GM19351 (cell line): Measurements from ENCODE around the gene TTC31.
"Not testable (repeated sequence)": the region's sequence is repeated elsewhere in the genome, so short reads cannot be mapped to it uniquely, and the experiment has no call there.

Source experiments
- ATAC-seq: cut with Tn5 transposase; IDR thresholded peaks from one replicate; pipeline ENCODE4 v1.9.1; 2021; ENCODE audit warnings: mild to moderate bottlenecking, moderate library complexity; ENCODE audit not compliant: unreplicated experiment

The TTC31 gene

DNA sequence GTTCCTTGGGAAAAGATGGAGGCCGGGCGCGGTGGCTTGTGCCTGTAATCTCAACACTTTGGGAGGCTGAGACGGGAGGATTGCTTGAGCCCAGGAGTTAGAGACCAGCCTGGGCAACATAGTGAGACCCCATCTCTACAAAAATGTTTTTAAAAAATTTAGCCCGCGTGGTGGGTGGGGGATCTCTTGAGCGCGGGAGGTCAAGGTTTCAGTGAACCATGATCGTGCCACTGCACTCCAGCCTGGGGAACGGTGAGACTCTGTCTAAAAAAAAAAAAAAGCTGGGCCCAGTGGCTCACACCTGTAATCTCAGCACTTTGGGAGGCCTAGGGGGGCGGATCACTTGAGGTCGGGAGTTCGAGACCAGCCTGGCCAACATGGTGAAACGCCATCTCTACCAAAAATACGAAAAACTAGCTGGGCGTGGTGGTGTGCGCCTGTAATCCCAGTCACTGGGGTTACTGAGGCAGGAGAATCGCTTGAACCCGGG, 839 bp downstream of the TTC31 start:
- ATAC-seq, result not testable (repeated sequence)

DNA sequence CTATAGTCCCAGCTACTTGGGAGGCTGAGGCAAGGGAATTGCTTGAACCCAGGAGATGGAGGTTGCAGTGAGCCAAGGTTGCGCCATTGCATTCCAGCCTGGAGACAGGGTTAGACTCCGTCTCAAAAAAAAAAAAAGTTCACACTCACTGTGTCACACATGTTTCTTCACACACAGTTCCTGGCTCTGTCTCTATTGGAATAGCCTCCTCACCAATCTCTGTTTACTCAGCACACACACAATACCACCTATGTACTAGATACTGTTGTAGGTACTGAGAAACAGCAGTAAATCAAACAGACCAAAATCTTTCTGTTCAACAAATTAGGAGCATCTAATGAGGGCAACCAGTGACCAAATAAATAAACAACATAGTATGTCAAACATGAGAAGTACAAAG, 3.3 kb downstream of the TTC31 start:
- no peak for ATAC-seq

DNA sequence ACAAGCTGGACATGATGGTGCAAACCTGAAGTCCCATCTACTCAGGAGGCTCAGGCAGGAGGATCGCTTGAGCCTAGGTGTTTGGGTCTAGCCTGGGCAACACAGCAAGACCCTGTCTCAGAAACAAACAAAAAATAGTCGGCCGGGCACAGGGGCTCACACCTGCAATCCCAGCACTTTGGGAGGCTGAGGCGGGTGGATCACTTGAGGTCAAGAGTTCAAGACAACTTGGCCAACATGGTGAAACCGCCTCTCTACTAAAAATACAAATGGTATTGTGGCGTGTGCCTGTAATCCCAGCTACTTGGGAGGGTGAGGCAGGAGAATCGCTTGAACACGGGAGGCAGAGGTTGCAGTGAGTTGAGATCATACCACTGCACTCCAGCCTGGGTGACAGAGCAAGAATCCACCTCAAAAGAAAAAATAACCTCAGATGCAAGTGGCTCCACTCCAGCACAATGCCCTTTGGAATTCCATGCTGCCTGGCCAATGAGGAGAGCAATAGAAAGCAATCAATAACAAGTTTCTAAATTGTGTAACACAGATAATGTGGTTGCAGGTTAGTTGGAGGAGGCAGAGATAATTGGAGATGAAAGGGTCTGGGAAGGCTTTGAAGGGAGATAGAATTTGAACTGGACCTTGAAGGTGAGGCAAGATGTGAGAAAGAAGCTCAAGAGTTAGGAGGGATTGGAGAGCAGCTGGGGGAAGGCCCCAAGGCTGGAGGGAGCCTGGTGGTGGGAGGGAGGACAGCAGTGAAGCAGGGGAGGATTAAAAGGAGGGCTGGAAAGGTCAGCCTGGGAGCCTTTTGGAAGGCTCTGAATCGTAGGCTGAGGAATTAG, 6.0 kb downstream of the TTC31 start:
- no peak for ATAC-seq

DNA sequence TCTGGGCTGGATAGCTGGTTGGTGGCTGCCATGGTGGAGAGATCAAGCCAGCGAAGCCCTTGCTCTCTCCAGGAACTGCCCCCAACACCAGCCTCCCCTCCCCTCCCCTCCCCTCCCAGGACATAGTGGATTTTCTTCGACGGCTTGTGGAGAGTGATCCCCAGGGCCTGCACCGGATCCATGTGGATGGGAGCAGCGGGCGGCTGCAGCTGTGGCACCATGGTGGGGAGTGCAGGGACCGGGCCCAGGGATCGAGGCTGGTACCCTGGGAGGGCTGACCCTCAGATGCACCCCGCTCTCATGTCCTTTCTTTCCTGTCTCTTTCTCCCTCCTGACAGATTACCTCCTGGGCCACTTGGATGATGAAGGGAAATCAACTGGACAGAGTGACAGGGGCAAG, 7.0 kb downstream of the TTC31 start:
- ATAC-seq, result no peak

DNA sequence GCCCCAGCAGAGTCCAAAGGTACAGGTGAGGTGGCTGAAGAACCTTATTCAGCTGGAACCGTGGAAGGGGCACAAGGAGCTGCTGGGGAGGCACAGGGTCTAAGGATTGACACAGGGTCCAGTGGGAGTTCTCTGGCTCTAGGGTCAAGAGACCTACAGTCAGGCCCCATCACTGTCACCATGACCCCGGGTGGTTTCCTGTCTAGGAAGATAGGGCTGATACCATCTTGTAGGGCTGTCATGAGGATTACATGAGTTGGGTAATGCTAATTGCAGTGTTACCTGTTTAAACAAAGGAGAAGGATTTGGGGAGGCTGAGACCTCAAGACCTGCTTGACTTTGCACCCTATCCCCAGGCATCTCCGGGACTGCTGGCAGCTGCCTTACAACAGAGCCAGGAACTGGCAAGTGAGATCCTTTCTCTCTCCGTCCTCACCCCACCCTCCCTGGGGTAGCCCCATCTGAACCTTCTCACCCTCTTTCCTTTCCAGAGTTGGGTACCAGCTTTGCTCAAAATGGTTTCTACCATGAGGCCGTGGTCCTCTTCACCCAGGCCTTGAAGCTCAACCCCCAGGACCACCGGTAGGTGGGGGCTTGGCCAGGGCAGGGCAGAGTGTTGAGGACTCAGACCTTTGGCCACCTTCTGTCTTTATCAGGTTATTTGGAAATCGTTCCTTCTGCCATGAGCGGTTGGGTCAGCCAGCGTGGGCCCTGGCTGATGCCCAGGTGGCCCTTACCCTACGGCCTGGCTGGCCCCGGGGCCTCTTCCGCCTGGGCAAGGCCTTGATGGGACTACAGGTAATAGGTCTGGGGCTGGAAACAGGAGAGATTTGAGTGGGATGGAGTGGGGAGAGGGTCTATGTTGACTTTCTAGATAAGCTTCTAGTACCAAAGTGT, 9.0 kb downstream of the TTC31 start:
- no peak for ATAC-seq

DNA sequence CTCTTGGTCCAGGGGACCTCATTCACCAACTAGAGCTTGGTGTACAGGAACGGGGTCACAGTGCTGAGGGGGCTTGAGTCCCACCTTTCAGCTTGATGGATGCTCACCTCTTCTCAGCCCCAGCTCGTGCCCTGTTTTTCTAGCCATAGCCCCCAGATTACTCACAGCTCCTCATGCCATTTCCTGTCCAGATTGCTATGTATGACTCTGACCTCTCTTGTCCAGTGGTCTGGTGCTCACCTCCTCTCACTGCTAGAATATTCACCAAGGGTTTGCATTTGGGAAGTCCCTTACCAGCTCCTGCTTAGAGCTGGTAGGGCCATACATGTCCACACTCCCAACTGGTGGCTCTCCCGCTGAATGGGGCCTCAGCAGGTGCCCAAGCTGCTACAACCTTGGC, 10.7 kb downstream of the TTC31 start:
- no peak for ATAC-seq

DNA sequence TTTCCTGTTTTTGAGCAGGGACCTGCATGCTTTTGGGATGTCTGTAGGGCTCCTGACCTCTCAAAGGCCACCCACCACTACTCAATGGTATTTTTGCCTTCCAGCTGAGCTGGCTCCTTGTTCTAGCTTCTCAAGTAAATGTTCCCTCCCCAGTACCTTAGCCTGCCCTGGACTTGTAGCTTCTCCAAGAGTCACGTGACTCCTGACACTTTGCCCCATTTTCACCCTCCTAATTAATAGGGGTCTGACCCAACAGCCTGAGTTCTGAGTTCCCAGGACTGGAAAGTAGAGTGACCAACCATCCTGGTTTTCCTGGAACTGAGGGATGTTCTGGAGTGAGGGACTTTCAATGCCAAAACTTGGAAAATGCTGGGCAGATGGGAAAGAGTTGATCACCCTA, 12.6 kb downstream of the TTC31 start:
- no peak for ATAC-seq

DNA sequence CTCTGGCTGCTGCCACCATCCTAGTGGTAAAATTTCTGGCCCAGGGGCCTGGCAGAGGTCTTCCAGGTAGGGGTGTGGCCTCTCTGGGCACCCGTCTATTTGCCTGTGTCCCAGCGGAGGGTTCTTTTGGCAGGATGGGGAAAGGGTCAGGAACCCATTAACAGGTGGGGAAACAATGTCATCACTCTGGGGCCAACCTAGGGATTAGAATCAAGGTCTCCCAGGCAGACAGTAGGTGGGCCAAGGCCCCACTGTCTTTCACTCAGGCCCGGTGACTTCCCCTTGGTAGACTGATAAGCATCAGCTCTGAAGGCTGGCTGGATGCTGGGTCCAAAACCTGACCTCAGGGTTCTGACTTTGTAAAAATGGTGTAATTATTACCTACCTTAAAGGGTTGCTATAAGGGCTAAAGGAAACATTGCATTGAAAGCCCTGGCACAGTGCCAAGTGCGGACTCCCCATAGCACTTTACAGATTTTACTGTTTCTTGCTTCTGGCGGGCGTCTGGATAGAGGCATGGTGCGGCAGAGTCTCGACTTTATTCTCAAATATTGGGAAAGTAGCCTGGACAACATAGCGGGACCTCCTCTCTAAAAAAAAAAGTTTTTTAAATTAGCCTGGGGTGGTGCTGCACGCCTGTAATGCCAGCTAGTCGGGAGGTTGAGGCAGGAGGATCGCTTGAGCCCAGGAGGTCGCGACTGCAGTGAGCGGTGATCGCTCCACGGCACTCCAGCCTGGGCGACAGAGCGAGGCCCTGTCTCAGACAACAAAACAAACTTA, 14.3 kb downstream of the TTC31 start:
- ATAC-seq, result no peak

DNA sequence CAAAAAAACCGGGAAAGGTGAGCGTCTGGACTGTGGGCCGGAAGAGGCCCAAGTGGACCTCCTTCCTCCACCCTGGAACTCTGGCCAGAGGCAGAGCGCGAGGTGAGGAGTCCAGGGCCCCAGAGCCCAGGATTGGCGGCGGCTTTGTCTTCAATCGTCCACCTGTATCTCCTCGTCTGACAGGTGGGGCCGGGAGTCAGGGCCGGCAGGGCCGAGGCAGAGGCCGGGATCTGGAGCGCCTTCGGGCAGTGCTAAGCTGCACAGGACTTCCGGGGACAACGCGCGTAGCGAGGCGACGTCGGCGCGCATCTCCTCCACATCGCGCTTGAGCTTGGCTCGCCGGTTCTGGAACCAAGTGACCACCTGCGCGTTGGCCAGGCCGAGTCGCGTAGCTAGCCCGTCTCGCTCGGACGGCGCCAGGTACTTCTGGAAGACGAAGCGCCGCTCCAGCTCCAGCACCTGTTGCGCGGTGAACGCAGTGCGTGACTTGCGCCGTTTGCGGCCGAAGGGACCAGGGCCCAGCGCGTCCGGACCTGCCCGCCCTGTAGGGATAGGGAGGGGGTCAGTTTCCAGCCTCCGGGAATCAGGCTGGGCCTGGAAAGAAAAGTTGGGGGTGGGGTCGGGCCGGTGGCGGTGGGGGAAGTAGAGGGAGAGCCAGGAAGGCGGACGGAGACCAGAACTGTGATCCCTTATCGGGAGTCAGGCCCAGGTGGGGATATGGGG, 15.1 kb downstream of the TTC31 start:
- ATAC-seq, result no peak

DNA sequence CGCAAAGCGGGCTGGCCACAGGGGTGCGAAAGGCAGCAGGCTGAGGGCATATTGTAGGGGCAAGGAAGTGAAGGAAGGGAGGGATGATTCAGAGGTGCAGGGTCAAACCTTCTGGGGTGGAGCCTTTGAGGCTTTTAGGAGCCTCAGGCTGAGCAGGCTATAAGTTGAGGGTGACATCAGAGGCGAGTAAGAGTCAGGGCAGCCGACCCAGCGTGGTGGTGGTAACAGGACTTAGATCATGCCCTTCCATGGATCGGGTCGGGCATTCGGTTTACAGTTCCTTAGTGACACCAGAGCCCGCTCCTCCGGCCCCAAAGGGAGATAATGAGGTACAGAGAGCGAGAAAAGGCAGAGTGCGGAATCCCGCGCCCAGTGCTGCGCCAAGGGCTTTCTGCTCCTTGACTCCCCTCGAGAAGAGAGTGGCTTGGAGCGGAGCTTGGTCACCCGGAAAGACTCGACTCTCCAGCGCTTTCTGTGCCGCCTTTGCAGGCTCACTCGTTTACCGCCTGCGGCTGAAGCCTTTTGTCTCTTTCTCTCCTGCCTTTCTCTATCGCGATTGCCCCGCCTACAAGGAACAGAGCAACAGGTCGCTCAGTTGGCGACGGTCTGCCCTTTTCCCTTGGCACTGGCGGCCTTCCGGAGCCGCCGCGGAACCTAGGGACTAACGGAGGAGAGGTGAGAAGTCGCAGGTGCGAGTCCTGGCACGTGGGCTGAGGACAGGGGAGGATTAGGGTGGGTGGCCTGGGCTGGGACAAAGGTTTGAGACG, 15.8 kb downstream of the TTC31 start:
- ATAC-seq, result no peak

DNA sequence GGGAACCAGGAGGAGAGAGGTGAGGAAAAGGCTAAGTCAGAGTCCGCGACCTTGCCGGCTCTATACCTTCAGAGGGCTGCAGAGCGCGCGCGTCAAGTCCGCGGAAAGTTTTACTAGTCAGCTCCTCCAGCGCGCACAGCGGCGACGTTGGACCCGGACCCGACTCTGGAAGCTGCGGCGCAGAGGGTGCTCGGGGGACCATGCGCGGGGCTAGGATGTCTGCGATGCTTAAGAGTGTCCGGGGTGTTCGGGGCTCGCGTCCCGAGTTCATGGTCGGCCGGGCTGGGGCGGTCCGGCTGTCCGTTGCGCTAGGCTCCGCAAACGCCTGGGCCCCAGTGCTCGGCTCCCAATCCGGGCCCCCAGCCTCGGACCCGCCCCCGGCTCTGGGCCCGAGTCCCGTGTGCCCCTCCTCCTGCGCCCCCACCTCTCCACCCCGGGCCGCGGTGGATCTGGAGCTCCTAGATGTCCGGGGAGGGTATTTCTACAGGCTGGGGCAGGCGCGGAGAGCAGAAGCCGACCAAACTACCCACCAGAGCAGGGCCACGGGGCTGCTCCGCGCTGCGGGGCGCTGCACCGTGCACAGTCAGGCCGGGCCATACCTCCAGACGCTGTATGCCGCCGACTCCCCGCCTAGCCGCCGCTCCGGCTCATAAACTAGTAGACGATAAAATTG, 16.5 kb downstream of the TTC31 start, which contains the start of gene LBX2:
LBX2 (minus strand) TSS at position 337 of the 673 bp plus-strand sequence; CDS start at position 271, 66 bp downstream.
- ATAC-seq, result no peak

DNA sequence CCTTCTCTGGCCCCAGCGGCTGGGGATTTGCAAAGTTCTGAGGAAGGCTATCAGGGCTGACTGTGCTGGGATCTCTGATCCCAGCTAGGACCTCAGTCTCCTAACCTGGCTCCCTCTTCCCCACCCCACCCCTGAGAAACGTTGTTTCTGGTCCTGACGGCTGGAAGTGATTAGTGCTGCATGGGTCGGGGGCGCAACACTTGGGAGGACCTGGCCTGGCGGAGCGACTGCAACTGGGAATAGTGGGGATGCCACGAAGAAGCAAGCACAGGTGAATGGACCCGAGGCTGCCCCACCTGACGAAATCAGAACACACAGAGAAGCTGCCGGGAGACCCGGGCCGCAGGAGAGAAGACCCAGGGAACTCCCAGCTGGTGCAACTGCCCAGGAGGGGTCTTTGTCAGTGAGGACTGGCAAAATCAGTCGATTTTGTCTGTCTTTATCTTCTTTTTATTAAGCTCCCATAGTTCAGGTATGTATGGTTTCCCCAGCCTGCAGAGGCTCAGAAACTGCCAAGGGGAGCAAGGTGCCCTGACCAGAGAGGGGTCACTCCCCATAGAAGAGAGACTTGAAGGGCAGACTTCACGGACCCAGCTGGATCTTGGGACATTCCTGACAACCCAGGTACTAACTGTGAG, 17.2 kb downstream of the TTC31 start:
- no peak for ATAC-seq

DNA sequence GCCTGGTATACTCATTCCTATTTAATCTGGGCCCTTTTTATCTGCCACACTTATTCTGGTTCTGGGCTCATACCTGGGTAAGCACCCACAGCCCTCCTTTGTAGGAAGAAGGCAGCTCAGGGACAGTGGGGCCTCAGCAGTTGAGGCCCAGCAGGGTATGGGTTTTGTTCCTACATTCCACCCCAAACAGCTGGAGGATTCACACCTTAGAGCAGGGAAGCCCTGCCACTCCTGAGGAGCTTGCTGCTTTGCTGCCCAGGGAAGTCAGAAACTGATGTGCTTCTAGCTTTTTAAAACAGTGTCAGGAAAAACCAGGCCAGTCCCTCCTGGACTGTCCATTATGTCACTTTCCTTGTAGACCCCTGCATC, 17.7 kb downstream of the TTC31 start:
- ATAC-seq, result no peak

DNA sequence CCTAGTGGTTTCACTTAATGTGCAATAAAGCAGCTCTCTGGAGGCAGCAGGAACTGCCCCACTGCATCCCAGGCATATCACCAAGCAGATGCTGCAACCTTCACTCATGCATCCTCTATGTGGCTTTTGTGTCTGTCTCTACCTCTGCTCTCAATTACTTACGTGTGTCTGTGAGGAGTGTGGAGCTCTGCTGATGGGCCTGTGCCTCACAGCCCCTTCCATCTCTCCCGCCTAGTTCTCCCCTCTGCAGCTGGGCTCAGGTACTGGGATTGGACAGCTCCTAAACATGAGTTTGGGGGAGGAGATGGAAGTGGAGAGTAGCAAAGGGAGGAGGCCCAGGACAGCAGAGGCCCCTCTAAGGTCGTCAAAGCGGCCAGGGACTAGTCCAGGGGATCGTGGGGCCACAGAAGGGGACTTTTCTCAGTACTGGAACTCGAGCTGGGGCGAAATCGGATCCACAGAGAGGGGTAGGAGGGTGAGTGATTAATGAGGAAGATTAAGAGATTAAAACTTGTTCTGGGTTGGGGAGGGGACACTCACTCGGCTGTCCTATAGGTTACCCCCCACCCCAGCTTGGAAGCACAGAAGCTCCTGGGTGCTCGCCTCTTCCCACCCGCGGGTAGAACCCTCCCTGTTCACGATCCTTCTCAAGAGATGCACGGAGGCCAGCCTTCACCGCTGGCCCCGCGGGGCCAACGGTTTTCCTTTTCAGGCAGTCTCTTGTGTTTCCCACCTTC, 18.6 kb downstream of the TTC31 start:
- ATAC-seq, result no peak

DNA sequence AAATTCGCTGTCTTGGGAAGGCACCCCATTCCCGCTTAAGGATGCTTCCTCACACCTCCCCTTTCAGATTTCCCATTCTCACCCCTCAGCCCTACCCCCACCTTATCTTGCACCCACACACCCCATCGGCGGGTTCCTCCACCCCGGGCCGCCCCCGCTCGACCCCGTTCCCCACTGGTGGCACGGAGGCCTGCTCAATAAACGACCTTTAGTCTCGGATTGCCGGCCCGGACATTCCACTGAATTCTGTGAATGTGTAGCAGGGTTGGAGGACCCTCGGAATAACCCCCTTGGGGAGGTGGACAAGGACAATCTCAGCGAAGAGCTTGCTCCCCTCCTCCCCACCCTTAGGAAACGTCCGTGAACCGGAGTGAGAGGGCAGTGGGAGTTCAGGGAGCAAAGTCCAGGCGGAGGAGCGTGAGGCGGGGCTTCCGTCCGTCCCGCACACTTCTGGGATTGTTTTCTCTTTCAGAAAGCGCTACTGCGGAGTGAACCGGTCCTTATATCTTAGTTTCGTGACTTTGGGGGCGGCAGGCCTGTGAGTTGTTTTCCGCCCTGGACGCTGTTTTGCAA, 19.4 kb downstream of the TTC31 start:
- ATAC-seq, result no peak

DNA sequence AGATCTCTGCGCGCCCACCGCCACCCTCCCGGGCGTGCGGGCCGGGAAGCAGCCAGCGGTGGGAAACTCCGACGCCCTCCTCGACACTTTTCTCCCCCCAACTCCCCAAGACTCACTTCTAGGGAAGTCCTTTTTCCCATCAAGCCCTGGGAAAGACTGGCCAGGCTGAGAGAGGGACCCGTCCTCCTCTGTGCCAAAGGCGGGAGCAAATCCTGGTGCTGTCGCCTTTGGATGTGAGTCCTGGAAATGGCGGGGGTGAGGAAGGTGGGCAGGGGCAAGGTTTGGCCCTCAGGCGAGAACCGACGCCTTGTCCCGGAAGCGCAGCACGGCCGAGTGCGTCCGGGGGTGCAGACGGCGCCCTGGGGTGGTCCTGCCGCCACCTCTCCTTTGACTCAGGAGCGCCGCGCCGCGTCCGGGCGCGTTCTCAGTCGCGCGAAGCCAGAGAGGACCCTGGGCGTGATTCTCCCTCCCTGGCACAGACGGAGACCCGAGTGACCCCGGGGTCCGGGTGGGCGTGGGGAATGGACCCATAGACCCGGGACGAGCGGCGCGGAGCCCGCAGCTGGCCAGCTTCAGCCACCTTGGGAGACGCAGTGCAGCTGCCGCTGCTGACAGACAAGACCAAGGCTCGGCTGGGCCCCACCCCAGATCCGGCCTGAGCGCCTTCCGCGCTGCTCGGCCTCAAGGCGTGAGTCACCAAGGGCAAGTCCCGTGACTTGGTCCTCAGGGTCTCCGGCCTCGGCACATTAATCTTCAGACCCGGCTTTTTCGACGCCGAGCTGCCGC, 20.0 kb downstream of the TTC31 start:
- ATAC-seq, result peak; percentile 29
